ENCODE results near the gene NUP93. TPM values are rescaled to one million over a fixed set of nuclear protein-coding genes. Genes with fewer than 3 reads are reported as not detected.

Gene NUP93
- total and polyA plus RNA-seq, 2 experiments from 2014 or later, result 139 to 187 TPM

DNA sequence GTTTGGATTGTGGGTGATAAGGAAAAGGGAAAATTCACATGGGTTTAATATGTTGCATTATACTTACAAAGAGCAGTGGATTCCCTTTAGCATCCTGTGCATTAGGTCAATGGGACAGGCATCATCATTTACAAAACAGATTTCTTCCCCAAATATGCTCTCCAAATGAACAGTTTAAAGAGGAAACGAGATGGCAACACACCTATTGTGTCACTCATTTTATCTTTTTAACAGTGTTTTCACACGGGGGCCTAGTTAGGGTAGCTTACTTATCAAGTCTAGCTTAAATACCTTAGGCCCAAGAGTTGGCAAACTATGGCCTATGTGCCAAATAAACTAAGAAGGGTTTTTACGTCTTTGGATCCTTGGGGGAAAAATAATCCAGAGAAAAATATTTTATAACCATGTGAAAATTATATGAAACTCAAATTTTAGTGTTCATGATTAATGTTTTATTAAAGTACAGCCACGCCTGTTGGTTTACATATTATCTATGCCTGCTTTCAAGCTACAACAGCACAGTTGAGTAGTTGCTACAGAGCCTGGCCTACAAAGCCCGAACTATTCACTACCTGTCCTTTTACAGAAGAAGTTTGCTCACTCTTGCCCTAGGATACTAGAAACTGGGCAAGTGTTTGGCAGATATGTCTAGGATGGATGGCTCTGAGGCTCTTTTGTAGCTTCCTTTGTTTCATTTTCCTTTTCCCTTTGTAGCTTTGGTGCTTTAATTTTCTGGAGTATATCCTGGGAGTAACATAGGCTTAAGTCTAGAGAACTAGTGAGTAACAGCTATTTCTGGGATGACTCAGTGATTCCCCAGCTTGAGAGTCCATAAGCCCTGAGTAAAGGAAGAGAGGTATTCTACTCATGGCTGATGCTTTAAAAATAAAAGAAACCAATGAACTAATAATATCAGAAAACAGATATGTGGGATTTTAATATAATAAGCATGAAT is 12.4 kb downstream of the NUP93 start:
- TF ChIP-seq POLR2AphosphoS5 (IDR thresholded peaks at IDR 0.05; ENCODE audit: low read depth), result no peak
- TF ChIP-seq NANOG (IDR thresholded peaks at IDR 0.05; ENCODE audit: borderline replicate concordance), result no peak
- TF ChIP-seq, protein P1, sequence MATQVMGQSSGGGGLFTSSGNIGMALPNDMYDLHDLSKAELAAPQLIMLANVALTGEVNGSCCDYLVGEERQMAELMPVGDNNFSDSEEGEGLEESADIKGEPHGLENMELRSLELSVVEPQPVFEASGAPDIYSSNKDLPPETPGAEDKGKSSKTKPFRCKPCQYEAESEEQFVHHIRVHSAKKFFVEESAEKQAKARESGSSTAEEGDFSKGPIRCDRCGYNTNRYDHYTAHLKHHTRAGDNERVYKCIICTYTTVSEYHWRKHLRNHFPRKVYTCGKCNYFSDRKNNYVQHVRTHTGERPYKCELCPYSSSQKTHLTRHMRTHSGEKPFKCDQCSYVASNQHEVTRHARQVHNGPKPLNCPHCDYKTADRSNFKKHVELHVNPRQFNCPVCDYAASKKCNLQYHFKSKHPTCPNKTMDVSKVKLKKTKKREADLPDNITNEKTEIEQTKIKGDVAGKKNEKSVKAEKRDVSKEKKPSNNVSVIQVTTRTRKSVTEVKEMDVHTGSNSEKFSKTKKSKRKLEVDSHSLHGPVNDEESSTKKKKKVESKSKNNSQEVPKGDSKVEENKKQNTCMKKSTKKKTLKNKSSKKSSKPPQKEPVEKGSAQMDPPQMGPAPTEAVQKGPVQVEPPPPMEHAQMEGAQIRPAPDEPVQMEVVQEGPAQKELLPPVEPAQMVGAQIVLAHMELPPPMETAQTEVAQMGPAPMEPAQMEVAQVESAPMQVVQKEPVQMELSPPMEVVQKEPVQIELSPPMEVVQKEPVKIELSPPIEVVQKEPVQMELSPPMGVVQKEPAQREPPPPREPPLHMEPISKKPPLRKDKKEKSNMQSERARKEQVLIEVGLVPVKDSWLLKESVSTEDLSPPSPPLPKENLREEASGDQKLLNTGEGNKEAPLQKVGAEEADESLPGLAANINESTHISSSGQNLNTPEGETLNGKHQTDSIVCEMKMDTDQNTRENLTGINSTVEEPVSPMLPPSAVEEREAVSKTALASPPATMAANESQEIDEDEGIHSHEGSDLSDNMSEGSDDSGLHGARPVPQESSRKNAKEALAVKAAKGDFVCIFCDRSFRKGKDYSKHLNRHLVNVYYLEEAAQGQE (IDR thresholded peaks at IDR 0.05; ENCODE audit: unreplicated experiment), result no peak
- no peak for TF ChIP-seq CREB1 (CRISPR knock-in tag; IDR thresholded peaks at IDR 0.05; ENCODE audit: low read depth)
- TF ChIP-seq CTCF (conservative IDR thresholded peaks at IDR 0.05; ENCODE audit: low read depth in 2 of 2), result no peak
- no peak for TF ChIP-seq EZH2phosphoT487 (IDR thresholded peaks at IDR 0.05; ENCODE audit: unreplicated experiment)
- no peak for TF ChIP-seq ZNF331 (CRISPR knock-in tag; IDR thresholded peaks at IDR 0.05; ENCODE audit: low read depth)
- no peak for TF ChIP-seq EZH2 (IDR thresholded peaks at IDR 0.05; ENCODE audit: low read depth, unreplicated experiment)
- TF ChIP-seq STAT1 (IDR thresholded peaks at IDR 0.05; ENCODE audit: unreplicated experiment), result no peak
- TF ChIP-seq ETS1 (IDR thresholded peaks at IDR 0.05), result no peak
- H3K27ac Mint-ChIP-seq, result no peak overlapping the region; the same call in 1 of the 2 replicates
- H3K9me3 Mint-ChIP-seq, result peaks cover 16% of the 10 kb centered on the region
- Histone ChIP-seq H3K4me3 (no peak overlapping the region), H2AFZ (no peak overlapping the region), H3K36me3 (ENCODE audit: insufficient read depth) (no peaks in the 10 kb centered on the region; the same call in none of the 2 replicates), H3K9me2 (ENCODE audit: insufficient read depth) (no peaks in the 10 kb centered on the region), H3K79me2 (replicated peaks; ENCODE audit: insufficient read depth) (peaks cover 81% of the 10 kb centered on the region), H3K27me3 (ENCODE audit: insufficient read depth) (no peaks in the 10 kb centered on the region), H3K27ac (ENCODE audit: low read depth) (0 out of 2 replicates have a peak overlapping the region, but pooled peaks have one; percentile 14), H3K4me2 (no peak overlapping the region), H3F3A (replicated peaks; ENCODE audit: low read depth) (0 out of 2 replicates have a peak, but pooled peaks cover 3% of the 10 kb centered on the region), H4K20me1 (replicated peaks; ENCODE audit: insufficient read depth) (peaks cover 58% of the 10 kb centered on the region), H3K4me1 (ENCODE audit: insufficient read depth) (peaks cover 43% of the 10 kb centered on the region)
- peaks cover 21% of the 10 kb centered on the region for H3K36me3 Mint-ChIP-seq (ENCODE audit: low read depth)
- no peak for ATAC-seq
- no peak for DNase-seq (ENCODE audit: low spot score)
- no peak overlapping the region for H3K4me3 Mint-ChIP-seq
- peaks cover 32% of the 10 kb centered on the region for H3K4me1 Mint-ChIP-seq
- H3K27me3 Mint-ChIP-seq (ENCODE audit: insufficient read depth, low read depth, poor library complexity), result peaks cover 7% of the 10 kb centered on the region

All from GM23338 (cell line).